HepG2 (cell line): ENCODE data around the gene SELENOW. TPM values are rescaled to one million over a fixed set of nuclear protein-coding genes. Genes with fewer than 3 reads are reported as not detected.

Experiments used
- ATAC-seq: fragments of 200-7000 bp; cut with Tn5 transposase; 3 replicates; pipeline ENCODE4 v1.9.1; 2020; ENCODE audit warnings: mild to moderate bottlenecking, moderate library complexity
- BruUV-seq: library from RNA; stranded (reverse); fragments of 400-500 nt; replicated peaks from 2 replicates; lab custom pipeline; 2021; lab: Mats Ljungman, UMichigan
- CTCF ChIA-PET: fragments of 300-600 bp; formaldehyde crosslinking; extraction: SDS; loops from one replicate; lab custom pipeline; 2021; ENCODE audit warnings: low total read pairs, inconsistent platforms, low intra/inter-chr PET ratio; lab: Yijun Ruan, JAX
- POLR2A ChIA-PET: fragments of 350-600 bp; sonication (Branson Sonifier 250); formaldehyde crosslinking; loops from one replicate; lab custom pipeline; 2020; ENCODE audit warnings: antibody characterized with exemption, inconsistent platforms; lab: Yijun Ruan, JAX
- DNase-seq: peaks from one replicate; pipeline ENCODE4 v3.0.0-alpha.2; 2015; ENCODE audit warnings: low spot score
- FAIRE-seq: peaks from 3 replicates; lab custom pipeline; 2011; peaks lifted over from hg19 to GRCh38; lab: Jason Lieb, UNC
- H2AFZ ChIP-seq: one replicate; pipeline ENCODE4 v1.6.1; 2011; ENCODE audit warnings: low read length, inconsistent platforms
- H3K27ac ChIP-seq: fragments of 300-600 bp; 3 replicates; pipeline ENCODE4 v1.8.0; 2011; ENCODE audit warnings: mixed run types, mild to moderate bottlenecking, mixed read lengths, low read length, inconsistent platforms; ENCODE audit not compliant: insufficient read depth; ENCODE audit errors: extremely low read length
- H3K27me3 ChIP-seq, 2 experiments: fragments of 200-600 bp in 1 of 2; 2 replicates in 1 of 2; 3 replicates in 1 of 2; pipeline versions ENCODE4 v1.6.0 to v1.8.0; 2011; ENCODE audit warnings: low read length in 2 of 2, mild to moderate bottlenecking in 2 of 2, moderate library complexity in 2 of 2, inconsistent platforms in 1 of 2; ENCODE audit not compliant: insufficient read depth in 2 of 2, control insufficient read depth in 1 of 2
- H3K36me3 ChIP-seq, 2 experiments: fragments of 200-600 bp in 1 of 2; replicated peaks in 1 of 2; 2 replicates in 1 of 2; 3 replicates in 1 of 2; pipeline versions ENCODE4 v1.5.1 to v1.8.0; 2011; ENCODE audit warnings: low read length in 2 of 2, inconsistent platforms in 1 of 2; ENCODE audit not compliant: insufficient read depth in 2 of 2, control insufficient read depth in 1 of 2
- H3K4me1 ChIP-seq: 2 replicates; pipeline ENCODE4 v1.5.1; 2012; ENCODE audit warnings: low read length, inconsistent platforms; ENCODE audit not compliant: insufficient read depth
- H3K4me2 ChIP-seq: 2 replicates; pipeline ENCODE4 v1.6.0; 2011; ENCODE audit warnings: low read depth, low read length, inconsistent platforms
- H3K4me3 ChIP-seq, 3 experiments: fragments of 200-600 bp in 1 of 3; sonication (generic), shearing (Covaris generic) in 1 of 3; replicated peaks in 1 of 3; 2 replicates each; pipeline ENCODE4 v1.5.1; 2011 to 2016; ENCODE audit warnings: low read length in 3 of 3, inconsistent platforms in 2 of 3, low read depth in 2 of 3, mild to moderate bottlenecking in 2 of 3, control low read depth in 1 of 3, mixed read lengths in 1 of 3; ENCODE audit not compliant: insufficient read depth in 1 of 3
- H3K79me2 ChIP-seq: one replicate; pipeline ENCODE4 v1.6.1; 2011; ENCODE audit warnings: low read length, inconsistent platforms; ENCODE audit not compliant: insufficient read depth
- H3K9ac ChIP-seq: 2 replicates; pipeline ENCODE4 v1.6.0; 2011; ENCODE audit warnings: mild to moderate bottlenecking, low read depth, low read length, inconsistent platforms; ENCODE audit not compliant: insufficient read depth
- H3K9me3 ChIP-seq: 2 replicates; pipeline ENCODE4 v1.5.1; 2012; ENCODE audit warnings: mild to moderate bottlenecking, low read length
- H4K20me1 ChIP-seq: 2 replicates; pipeline ENCODE4 v1.6.0; 2011; ENCODE audit warnings: inconsistent platforms, mild to moderate bottlenecking, low read length, moderate library complexity; ENCODE audit not compliant: insufficient read depth
- BRCA1 ChIP-seq: sonication (generic); formaldehyde crosslinking; IDR thresholded peaks from 2 replicates; pipeline ENCODE4 v1.4.0; 2020; ENCODE audit warnings: missing genetic modification reagents
- CHD4 ChIP-seq: fragments of 200-600 bp; sonication (generic); IDR thresholded peaks from 2 replicates; pipeline ENCODE4 v1.7.0; 2017; ENCODE audit warnings: mild to moderate bottlenecking, low read length, borderline replicate concordance
- KDM1A ChIP-seq: IDR thresholded peaks from 2 replicates; pipeline ENCODE4 v1.6.1; 2016; ENCODE audit warnings: missing compliant biosample characterization
- MIXL1 ChIP-seq: IDR thresholded peaks from 2 replicates; pipeline ENCODE4 v1.6.1; 2016
- PPARG ChIP-seq: conservative IDR thresholded peaks from 2 replicates; pipeline ENCODE4 v1.6.1; 2016; ENCODE audit warnings: missing biosample characterization, missing genetic modification reagents
- ZMYM3 ChIP-seq: sonication (generic); formaldehyde crosslinking; IDR thresholded peaks from 2 replicates; pipeline ENCODE4 v1.5.1; 2020; ENCODE audit warnings: mild to moderate bottlenecking, missing genetic modification reagents
- WGBS: methylation state at CpG from one replicate; pipeline ENCODE4 v1.1.6; 2017; ENCODE audit warnings: low lambda C conversion rate; 5-methylcytosine and 5-hydroxymethylcytosine counted together
- in situ Hi-C: cut with HindIII; loops from 2 replicates; pipeline ENCODE4 v1.10.0; 2017; ENCODE audit warnings: low pct_unique_long_range_greater_than_20kb; ENCODE audit not compliant: extremely low pct_ligation_motif_present
- intact Hi-C: fragments of 100-400 bp; cut with micrococcal nuclease; formaldehyde crosslinking; loops from one replicate; pipeline ENCODE4 v1.10.0; 2022; ENCODE audit not compliant: unreplicated experiment
- polyA plus RNA-seq, 8 experiments: library from polyadenylated mRNA; depleted of rRNA in 3 of 8; stranded (reverse) in 7 of 8; unstranded in 1 of 8; fragments of >200 nt; fragmentation: Illumina TruSeq in 4 of 8; extraction: Trizol in 4 of 8; gene quantifications; 2 replicates each; pipeline versions ENCODE4 v1.2.1 to v1.2.3, GENCODE V29; 2011 to 2016; ENCODE audit warnings: low read depth in 4 of 8, missing spikeins in 1 of 8, mixed read lengths in 1 of 8; ENCODE audit not compliant: insufficient read depth in 1 of 8
- total RNA-seq, 5 experiments: library from RNA; depleted of rRNA; stranded (reverse); fragments of >200 nt; fragmentation: Illumina TruSeq; extraction: Trizol; gene quantifications; 2 replicates each; pipeline ENCODE4 v1.2.3, GENCODE V29; 2016; ENCODE audit warnings: low read depth in 1 of 5
- TF ChIP-seq, protein P1 (sequence below): sonication (generic); formaldehyde crosslinking; IDR thresholded peaks from 2 replicates; pipeline ENCODE4 v1.4.0; 2020; ENCODE audit warnings: missing genetic modification reagents, borderline replicate concordance

SELENOW gene
- total and polyA plus RNA-seq, 2 of the 13 experiments (the other 11 are each of a cell fraction or from before 2014, with no cell fraction given), result 50.3 to 64.7 TPM

DNA sequence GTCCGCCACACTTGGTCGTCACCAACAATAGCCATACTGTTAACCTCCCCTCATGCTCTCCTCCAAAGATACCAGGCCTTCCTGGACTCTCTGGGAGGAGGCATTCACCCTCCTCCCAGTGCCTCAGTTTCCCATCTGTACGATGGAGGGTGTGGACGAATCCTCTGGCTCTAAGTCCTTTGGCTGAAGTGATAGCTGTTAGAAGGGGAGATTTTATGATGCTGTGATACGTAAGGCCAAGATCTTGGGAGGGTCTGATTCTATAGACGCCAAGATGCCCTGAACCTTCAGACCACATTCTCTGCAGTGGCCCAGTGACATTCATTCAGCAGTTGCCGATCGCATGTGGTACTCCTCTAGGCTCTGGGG lies 48.0 kb upstream of the SELENOW start:
- BruUV-seq, result no TSS peak
- Histone ChIP-seq H3K36me3 (no peaks in the 10 kb centered on the region), H3K4me1 (peaks cover 40% of the 10 kb centered on the region), H2AFZ (no peak overlapping the region), H3K9ac (no peak overlapping the region), H3K79me2 (no peaks in the 10 kb centered on the region), H3K9me3 (no peaks in the 10 kb centered on the region), H3K4me2 (no peak overlapping the region; the same call in 1 of the 2 replicates), H3K27ac (no peak overlapping the region), H3K27me3 (no peaks in the 10 kb centered on the region), H3K4me3 (peak overlapping the region in 1 of 3 experiments; percentile 50; a peak in 1 of 6 replicates), H4K20me1 (no peaks in the 10 kb centered on the region)
- ATAC-seq (no peak), DNase-seq (no peak), FAIRE-seq (no peak)
- intact Hi-C loops (no loop called here), in situ Hi-C loops (no loop called here)
- TF ChIP-seq BRCA1, result no peak
- TF ChIP-seq CHD4, result peak; percentile 55; the same call in 1 of the 2 replicates
- POLR2A ChIA-PET, result no interaction called here
- CTCF ChIA-PET, result interaction anchor here (0.7 kb wide), 1 partner anchor 1382 kb away, joined by 3 read pairs; no protein-coding TSS in a partner anchor
- WGBS, result 68% methylated on average over 8 of the region's 8 CpGs

DNA sequence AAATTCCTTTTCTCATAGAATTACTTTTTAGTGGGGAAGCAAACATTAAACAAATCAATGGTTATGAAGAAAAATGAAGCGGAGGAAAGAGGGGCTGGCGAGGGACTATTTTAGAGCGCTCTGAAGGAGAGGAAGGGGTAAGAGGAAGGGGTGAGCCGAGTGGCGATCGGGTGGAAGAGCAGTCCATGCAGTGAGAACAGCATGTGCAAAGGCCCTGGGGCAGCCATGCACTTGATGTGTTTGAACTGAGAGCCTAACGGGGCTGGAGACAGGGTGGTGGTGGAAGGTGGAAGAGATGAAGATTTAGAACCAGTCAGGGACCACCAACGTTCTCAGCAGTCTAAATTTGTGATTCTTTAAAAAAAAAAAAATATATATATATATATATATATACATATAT lies 47.6 kb upstream of the SELENOW start:
- no peaks in the 10 kb centered on the region for H3K79me2 ChIP-seq
- H3K4me3 ChIP-seq, result no peak overlapping the region
- CTCF ChIA-PET, result no interaction called here
- peaks cover 36% of the 10 kb centered on the region for H3K4me1 ChIP-seq
- TF ChIP-seq ZMYM3 (CRISPR knock-in tag) (peak; percentile 49), MIXL1 (CRISPR knock-in tag) (no peak), KDM1A (CRISPR knock-in tag) (0 out of 2 replicates have a peak, but pooled peaks have one; percentile 19), PPARG (CRISPR knock-in tag) (no peak)
- TF ChIP-seq, protein P1, sequence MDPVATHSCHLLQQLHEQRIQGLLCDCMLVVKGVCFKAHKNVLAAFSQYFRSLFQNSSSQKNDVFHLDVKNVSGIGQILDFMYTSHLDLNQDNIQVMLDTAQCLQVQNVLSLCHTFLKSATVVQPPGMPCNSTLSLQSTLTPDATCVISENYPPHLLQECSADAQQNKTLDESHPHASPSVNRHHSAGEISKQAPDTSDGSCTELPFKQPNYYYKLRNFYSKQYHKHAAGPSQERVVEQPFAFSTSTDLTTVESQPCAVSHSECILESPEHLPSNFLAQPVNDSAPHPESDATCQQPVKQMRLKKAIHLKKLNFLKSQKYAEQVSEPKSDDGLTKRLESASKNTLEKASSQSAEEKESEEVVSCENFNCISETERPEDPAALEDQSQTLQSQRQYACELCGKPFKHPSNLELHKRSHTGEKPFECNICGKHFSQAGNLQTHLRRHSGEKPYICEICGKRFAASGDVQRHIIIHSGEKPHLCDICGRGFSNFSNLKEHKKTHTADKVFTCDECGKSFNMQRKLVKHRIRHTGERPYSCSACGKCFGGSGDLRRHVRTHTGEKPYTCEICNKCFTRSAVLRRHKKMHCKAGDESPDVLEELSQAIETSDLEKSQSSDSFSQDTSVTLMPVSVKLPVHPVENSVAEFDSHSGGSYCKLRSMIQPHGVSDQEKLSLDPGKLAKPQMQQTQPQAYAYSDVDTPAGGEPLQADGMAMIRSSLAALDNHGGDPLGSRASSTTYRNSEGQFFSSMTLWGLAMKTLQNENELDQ (CRISPR knock-in tag), result no peak
- no peaks in the 10 kb centered on the region for H4K20me1 ChIP-seq
- H3K9me3 ChIP-seq, result no peaks in the 10 kb centered on the region
- in situ Hi-C loops (no loop called here), intact Hi-C loops (no loop called here)
- no peaks in the 10 kb centered on the region for H3K36me3 ChIP-seq
- no peak for ATAC-seq
- POLR2A ChIA-PET, result no interaction called here
- no peaks in the 10 kb centered on the region for H3K27me3 ChIP-seq
- H3K9ac ChIP-seq, result no peak overlapping the region
- WGBS, result 64% methylated on average over 8 of the region's 8 CpGs
- no peak for DNase-seq
- FAIRE-seq, result no peak
- BruUV-seq, result no TSS peak
- no peak overlapping the region for H2AFZ ChIP-seq
- no peak overlapping the region for H3K27ac ChIP-seq
- H3K4me2 ChIP-seq, result no peak overlapping the region
